Hindlimb muscle (tissue), 1 donor: ENCODE measurements around the gene SLC25A2. TPM values are rescaled to one million over a fixed set of nuclear protein-coding genes. Genes with fewer than 3 reads are reported as not detected.
"Not testable (repeated sequence)": the region's sequence is repeated elsewhere in the genome, so short reads cannot be mapped to it uniquely, and the experiment has no call there.

Experiments
- DNase-seq: peaks from one replicate; pipeline ENCODE4 v3.0.0-alpha.2; 2013
- polyA plus RNA-seq: library from polyadenylated mRNA; unstranded; fragments of 120-200 nt; gene quantifications from one replicate; pipeline ENCODE4 v1.2.1, GENCODE V29; 2013; ENCODE audit not compliant: insufficient read length

Gene SLC25A2
- not detected for polyA plus RNA-seq

- no peak for DNase-seq
These were observed at the start of gene SLC25A2 for GRCh38 chr5:141303756-141304155. TSS of gene SLC25A2 (minus strand) at chr5:141304049. CDS start at chr5:141303865, 184 bp downstream.

- DNase-seq: no peak
These were observed 47.7 kb upstream of the SLC25A2 start for GRCh38 chr5:141351591-141351990.

- no peak for DNase-seq
These were observed 46.2 kb upstream of the SLC25A2 start, which contains the start of gene PCDHGB1 for GRCh38 chr5:141349917-141350619. TSS of gene PCDHGB1 (plus strand) at chr5:141350099. CDS start at chr5:141350261, 162 bp downstream.

- not testable (repeated sequence) for DNase-seq
These were observed 42.2 kb upstream of the SLC25A2 start for GRCh38 chr5:141346017-141346416.

GRCh38 chr5:141345327-141345726, 41.5 kb upstream of the SLC25A2 start:
- DNase-seq: no peak

GRCh38 chr5:141343953-141344463, 40.2 kb upstream of the SLC25A2 start:
- DNase-seq: no peak

- DNase-seq: no peak
These were observed 39.5 kb upstream of the SLC25A2 start, which contains the start of gene PCDHGA3 for GRCh38 chr5:141343242-141343952. TSS of gene PCDHGA3 (plus strand) at chr5:141343829. CDS start at chr5:141344034, 205 bp downstream.

GRCh38 chr5:141342773-141343172, 38.9 kb upstream of the SLC25A2 start:
- DNase-seq: no peak

GRCh38 chr5:141340781-141341354, 37.0 kb upstream of the SLC25A2 start:
- not testable (repeated sequence) for DNase-seq

- DNase-seq: peak; percentile 19
These were observed 34.9 kb upstream of the SLC25A2 start, which contains the start of gene PCDHGA2 for GRCh38 chr5:141338538-141339306. TSS of gene PCDHGA2 (plus strand) at chr5:141338760.

GRCh38 chr5:141332571-141332970, 28.7 kb upstream of the SLC25A2 start:
- DNase-seq: not testable (repeated sequence)

GRCh38 chr5:141330299-141331080, 26.6 kb upstream of the SLC25A2 start, which contains the start of gene PCDHGA1:
TSS of gene PCDHGA1 (plus strand) at chr5:141330514.
- DNase-seq: no peak

GRCh38 chr5:141328231-141328630, 24.4 kb upstream of the SLC25A2 start:
- DNase-seq: no peak

- peak; percentile 17 for DNase-seq
These were observed 22.4 kb upstream of the SLC25A2 start for GRCh38 chr5:141326088-141326854.

GRCh38 chr5:141322261-141322660, 18.4 kb upstream of the SLC25A2 start:
- no peak for DNase-seq

GRCh38 chr5:141320225-141321169, 16.6 kb upstream of the SLC25A2 start, which contains the start of gene TAF7:
TSS of gene TAF7 (minus strand) at chr5:141320784. CDS start at chr5:141320044, 740 bp downstream.
- peak; percentile 95 for DNase-seq

- no peak for DNase-seq
These were observed 15.8 kb upstream of the SLC25A2 start for GRCh38 chr5:141319699-141320098.

GRCh38 chr5:141319202-141319601, 15.4 kb upstream of the SLC25A2 start:
- no peak for DNase-seq

GRCh38 chr5:141316963-141317362, 13.1 kb upstream of the SLC25A2 start:
- not testable (repeated sequence) for DNase-seq
